HL-60/S4 treated with retinoic acid at 250 ng/mL for 4 days and 3 days (cell line): Measurements from ENCODE around the gene SMIM13.

Experiments used
- in situ Hi-C: fragments of 300-500 bp; cut with MboI; formaldehyde crosslinking; loops from 2 replicates; pipeline ENCODE4 v1.7.0; 2022; ENCODE audit warnings: low sequenced_read_pairs

Gene SMIM13

DNA sequence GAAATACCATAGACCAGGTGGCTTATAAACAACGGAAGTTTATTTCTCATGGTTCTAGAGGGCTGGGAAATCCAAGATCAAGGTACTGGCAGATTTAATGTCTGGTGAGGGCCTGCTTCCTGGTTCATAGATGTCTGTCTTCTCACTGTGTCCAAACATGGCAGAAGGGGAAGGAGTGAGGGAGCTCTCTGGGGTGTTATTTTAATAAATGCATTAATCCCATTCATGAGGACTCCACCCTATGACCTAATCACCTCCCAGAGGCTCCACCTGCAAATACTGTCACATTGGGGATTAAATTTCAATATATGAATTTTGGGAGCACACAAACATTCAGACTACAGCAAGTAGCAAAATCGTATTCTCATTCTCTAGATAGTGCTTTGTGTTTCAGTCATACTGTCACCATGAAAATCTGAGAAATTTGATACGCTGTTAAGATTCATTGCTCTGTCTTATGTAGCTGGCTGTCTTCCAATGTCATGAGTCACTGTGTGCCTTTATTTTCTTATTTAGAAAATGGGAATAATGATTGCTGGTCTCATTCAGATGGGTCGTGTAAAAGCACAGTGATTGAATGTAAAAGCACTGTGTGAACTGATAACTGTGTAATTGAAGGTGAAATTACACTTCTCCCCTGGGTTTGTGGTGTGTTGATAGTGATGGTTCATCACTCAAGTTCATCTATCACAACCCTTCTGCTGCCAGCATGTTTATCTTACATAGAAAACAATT, 26.8 kb downstream of the SMIM13 start:
- in situ Hi-C loops, result no loop called here

DNA sequence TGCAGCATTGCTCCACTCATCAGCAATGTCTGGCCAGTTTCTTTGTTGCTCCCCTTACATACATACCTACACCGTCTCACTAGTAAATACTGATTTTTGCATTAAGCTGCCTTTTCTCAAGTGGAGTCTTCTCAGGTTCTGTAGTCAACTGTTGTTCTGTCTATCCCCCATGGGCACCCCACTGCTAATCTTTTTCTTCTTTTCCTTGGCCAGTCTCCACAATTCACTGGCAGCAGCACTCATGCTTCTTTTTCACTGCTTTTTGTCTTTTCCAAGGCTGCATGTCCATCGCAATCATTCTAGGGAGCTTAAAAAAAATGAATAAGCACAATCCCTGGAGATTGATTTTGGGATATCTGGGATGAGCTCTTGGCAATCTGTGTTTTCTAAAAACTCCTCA, 28.2 kb downstream of the SMIM13 start:
- in situ Hi-C loops, result no loop called here

DNA sequence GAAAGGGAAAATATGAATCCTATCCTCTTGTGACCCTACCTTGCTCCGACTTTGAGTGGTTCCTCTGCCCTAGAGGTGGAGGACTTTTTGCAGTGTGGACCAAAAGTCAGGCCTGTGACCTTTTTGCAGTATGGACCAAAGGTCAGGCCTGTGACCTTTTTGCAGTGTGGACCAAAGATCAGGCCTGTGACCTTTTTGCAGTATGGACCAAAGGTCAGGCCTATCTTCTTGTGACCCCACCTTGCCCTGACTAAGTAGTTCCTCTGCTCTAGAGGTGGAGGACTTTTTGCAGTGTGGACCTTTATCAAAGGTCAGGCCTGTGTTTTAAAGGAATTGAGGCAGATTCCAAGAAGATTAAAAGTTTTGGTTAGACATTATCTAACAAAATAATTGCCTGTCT, 28.7 kb downstream of the SMIM13 start:
- in situ Hi-C loops, result no loop called here

DNA sequence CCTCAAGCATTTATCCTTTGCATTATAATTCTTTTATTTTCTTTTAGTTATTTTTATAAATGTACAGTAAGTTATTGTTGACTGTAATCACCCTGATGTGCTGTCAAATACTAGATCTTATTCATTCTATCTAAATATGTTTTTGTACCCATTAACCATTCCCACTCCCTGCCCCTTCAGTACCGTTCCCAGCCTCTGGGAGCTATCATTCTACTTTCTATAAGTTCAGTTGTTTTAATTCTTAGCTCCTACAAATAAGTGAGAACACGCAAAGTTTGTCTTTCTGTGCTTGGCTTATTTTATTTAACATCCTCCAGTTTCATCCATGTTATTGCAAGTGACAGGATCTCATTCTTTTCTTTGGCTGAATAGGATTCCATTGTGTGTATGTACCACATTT, 30.3 kb downstream of the SMIM13 start:
- in situ Hi-C loops, result no loop called here

DNA sequence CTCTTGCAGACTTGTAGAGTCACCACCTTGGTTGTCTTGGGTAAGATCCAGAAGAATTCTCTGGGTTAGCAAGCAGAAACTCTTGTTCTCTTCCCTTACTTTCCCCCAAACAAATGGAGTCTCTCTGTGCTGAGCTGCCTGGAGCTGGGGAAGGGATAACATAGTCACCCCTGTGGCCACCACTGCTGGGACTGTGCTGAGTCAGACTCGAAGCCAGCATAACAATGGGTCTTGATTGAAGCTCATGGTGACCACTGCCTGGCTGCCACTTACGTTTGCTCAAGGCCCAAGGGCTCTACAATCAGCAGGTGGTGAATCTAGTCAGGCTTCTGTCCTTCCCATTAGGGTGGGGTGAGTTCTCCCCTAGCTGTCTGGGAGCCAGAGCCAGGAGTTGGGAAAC, 33.2 kb downstream of the SMIM13 start:
- in situ Hi-C loops, result no loop called here

DNA sequence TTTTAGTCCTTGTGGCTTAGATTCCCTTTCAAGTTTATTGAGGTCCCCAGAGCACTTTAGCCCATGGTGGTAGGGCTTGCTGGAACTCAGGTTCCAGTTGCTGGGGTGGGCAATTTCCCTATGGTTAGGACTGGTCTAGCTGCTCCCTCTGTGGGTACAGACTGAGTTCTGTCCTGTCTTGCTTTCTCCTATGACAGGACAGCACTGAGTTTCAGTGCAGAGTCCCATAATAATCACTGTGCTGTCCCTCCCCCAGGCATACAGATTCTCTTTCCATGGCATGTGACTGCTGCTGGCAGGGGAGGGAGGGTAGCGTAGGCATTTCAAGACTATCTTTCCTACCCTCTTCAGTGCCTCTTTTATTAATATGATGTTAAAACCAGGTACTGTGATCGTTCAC, 35.0 kb downstream of the SMIM13 start:
- in situ Hi-C loops, result no loop called here

DNA sequence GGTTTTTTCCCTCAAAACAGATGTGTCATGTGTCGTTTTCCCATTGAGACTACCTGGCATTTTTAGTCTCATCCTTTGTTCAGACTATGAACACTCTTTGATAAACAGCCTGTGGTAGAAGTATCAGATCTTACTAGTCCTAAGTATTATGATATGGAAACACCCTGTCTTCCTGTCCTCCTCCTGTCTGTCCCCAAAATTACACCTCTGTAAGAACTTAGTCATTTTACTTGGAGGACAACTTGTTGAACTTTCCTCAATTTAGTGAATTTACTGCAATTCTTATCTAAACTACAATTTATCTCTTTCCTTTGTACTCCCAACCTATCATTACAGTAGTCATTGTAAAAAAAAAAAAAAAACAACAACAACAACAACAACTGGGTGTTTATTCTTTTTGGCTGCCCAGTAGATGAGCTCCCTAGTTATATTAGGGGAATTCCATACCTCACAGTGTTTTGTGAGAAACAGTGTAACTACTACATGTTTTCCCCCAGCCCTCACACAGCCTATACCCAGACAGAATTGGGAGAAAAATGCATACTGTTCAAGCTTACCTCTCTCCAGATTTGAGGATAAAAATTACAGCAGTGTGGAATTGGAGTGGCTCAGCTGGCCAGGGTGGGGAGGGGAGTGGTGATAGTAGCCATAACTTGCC, 36.4 kb downstream of the SMIM13 start:
- in situ Hi-C loops, result no loop called here

DNA sequence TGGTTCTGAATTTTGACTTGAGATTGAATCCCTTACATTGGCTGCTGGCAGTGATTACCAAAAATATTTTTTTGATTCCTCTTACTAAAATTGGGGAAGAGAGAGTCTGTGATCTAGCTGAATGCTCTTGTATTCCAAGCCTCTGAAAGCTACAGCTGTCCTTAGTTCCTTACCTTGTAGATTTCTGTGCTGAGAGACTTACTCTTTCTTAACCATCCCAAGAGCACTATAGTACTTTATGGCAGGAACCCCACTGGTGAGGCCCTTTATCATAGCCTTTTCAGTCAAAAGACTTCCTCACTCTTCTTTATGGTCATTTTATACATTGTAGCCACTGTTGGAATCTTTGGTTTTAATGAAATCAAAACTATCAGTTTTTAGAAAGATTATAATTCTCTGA, 37.0 kb downstream of the SMIM13 start:
- in situ Hi-C loops, result no loop called here

DNA sequence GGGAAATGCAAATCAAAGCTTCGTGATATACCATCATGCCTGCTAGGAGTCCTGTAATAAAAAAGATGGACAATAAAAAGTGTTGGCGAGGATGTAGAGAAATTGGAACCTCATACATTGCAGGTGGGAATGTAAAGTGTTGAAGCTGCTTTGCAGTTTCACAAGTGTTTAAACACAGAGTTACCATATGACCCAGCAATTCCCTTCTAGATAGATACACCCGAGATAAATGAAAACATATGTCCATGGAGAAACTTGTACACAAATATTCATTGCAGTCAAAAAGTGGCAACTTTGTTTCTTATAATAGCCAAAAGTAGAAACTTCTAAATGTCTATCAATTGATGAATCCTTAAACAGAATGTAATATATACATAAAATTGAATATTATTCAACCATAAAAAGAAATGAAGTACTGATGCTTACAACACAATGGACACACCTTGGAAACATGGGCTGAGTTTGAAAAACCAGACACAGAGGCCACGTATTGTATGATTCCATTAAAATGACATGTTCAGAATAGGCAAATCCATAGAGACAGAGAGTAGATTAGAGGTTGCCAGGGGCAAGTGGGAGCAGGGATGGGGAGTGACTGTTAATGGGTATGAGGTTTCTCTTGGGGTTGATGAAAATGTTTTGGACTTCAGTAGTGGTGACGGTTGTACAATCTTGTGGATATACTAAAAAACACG, 38.7 kb downstream of the SMIM13 start:
- in situ Hi-C loops, result no loop called here

DNA sequence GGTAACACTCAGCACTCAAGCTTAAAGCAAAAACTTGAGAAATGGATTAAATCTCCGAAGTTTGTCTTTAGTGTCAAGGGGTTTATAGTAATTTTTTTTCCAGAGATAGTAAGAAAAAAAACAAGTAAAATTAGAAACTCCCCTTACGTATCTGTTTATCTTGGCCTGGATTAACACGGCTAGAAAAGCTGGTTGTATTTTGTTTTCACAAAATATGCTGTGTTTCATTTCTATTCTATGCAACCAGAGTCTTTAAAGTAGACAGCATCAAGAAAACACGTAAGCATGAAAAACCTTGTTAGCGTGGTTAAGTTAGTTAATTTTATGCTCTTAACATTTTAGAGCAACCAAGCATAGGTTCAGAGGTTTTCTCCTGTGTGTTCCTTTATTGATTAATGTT, 39.6 kb downstream of the SMIM13 start:
- in situ Hi-C loops, result no loop called here

DNA sequence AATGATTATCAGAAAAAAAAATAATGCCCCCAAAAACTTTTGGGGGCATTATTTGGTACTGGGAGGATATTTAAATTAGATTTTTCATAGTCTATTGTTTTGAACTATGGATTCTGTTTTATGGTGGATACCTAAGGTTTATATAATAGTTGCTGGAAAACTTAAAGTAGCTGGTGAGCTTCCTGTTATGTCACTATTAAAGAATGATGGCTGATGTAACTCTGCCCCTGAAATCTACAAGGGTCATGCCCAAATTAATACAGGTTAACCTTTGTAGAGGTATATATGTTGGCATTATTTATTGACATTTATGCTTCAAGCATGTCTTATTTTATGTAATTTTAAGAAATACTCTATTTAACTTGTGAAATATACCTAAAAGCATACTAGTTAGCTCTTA, 43.2 kb downstream of the SMIM13 start:
- in situ Hi-C loops, result no loop called here

DNA sequence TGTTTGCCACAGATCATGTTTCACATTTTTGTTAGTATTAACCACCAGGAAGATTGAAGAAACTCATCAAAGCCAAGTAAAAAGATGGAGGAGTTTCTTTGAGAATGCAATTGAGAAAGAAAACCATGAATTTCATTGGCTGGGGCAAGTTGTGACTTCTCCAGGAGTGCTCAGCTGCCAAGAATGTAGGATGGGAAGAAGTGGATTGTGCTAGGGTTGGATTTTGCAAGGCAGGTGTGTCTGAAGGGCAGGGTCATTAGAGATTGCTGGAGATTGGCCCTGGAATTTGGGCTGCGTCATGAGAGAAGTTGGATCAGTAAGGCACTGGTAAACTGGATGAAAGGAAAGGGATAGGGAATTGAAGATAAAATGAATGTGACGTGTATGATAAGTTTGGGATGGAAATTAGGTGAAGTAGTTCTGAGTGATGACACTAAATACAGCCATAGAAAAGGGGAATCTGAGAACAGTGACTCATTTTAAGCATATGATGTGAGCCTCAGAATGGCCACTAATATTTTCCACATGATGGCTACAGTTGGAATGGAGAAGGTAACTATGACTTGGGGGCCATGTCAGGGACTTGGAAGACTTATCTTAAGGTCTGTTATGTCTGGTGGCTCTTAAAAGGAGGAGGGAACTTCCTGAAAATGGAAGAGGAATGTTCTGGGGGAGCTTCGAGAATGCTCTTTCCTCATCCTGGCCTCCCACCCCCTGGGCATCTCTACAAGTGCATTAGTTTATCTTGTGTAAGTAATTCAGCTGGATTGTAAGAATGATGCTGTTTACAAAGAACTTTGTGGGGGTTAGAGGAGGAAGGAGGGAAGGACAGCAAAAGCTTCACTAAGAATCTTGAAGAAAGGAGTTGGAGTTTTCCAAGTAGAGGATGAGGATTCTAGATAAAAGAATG, 45.7 kb downstream of the SMIM13 start:
- in situ Hi-C loops, result no loop called here

DNA sequence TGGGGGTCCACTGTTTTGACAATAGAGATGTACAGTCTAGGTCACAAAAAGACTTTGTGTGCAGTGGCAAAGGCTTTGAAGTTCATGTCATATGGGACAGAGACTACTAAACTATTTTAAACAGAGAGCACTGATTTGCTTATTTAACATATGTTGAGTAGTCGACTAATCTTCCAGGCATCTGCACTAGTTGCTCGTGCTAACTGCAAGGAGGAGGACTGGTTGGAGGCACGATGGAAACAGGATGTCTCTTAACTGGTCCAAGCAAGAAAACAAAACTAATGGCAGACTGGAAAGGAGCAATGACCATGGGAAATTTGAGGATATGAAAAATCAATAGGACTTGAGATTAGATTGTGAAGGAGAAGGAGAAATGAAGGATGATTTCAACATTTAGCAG, 46.4 kb downstream of the SMIM13 start:
- in situ Hi-C loops, result loop anchor here (10.0 kb wide), 1 partner anchor 355 kb away; no protein-coding TSS in a partner anchor

DNA sequence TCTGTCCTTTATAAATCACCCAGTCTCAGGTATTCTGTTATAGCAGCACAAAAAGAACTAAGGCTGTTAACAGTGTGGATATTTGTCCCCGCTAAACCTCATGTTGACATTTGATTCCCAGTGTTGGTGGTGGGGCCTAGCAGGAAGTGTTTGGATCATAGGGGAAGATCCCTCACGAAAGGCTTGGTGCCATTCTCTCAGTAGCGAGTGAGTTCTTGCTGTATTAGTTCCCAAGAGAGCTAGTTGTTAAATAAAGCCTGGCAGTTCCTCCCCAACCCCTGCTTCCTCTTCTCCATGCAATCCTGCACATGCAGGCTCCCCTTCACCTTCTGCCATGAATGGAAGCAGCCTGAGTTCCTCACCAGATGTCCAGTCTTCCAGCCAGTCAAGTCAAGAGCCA, 47.7 kb downstream of the SMIM13 start:
- in situ Hi-C loops, result loop anchor here (10.0 kb wide), 1 partner anchor 354 kb away; no protein-coding TSS in a partner anchor

DNA sequence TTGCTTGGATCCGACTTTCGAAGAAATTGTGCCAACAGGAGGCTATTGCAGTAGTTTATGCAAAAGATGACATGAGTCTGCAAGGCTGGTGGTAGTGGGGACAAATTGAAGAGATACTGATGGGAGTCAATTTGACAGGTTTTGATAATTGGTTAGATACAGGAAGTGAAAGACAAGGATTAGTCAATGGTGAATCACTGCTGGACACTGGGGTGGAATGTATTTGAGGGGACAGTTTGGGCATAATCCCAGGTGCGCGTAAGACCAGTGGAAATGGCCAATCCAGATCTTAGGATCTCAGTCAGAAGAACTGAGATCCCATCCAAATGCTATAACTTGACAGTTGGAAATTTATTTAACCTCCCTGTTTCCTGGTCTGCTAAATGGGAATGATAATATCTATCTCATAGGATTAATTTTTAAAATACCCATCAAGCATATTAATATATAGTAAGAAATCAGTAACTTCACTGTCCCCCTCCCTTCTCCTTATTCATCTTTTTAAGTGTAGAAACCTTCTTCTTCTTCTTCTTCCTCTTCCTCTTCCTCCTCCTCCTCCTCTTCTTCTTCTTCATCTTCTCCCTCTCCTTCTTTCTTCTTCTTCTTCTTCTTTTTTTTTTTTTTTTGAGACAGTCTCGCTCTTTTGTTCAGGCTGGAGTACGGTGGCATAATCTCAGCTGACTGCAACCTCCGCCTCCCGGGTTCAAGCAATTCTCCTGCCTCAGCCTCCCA, 48.8 kb downstream of the SMIM13 start:
- in situ Hi-C loops, result loop anchor here (10.0 kb wide), 1 partner anchor 352 kb away; no protein-coding TSS in a partner anchor

DNA sequence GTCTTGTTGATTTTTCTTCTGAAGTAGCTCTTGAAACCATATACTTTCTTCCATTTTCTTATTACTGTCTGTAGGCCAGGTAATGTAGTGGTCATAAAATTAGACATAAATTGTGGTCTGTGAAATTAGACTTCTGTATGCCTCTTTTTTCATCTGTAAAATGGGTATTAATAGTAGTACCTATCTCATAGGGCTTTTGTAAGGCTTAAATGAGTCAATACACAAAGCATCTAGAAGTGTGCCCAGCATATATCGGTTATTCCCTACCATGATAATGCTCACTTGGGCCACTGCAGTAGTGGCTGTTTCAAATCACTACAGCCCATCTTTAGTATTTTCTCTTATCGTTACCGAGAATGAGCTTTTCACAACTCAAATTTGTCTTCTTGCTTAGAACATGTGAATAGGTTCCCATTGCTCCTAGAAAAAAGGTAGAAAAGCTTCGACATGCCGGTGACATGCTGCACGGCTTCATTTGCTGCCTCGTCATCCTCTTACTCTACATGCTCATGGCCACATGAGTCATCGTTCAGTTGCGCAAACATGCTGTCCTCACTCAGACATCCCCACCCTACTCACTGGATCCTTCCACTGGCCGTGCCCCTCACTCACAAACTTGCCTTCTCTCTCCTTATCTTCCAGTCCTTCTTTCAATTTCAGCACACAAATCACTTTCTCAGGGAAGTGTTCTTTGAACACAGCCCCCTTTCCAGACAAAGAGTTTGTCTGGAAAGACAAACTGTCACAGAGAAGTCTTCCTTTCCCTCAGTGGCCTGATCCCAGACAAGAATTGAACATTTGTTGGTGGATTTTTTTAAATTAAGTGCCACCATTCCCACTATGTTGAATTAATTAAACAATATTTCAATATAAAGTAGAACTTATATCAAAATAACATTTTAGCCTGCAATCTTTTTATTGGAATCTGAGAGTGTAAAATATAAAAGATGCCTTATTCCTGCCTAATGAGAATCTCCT, 50.0 kb downstream of the SMIM13 start:
- in situ Hi-C loops, result loop anchor here (10.0 kb wide), 1 partner anchor 351 kb away; no protein-coding TSS in a partner anchor

DNA sequence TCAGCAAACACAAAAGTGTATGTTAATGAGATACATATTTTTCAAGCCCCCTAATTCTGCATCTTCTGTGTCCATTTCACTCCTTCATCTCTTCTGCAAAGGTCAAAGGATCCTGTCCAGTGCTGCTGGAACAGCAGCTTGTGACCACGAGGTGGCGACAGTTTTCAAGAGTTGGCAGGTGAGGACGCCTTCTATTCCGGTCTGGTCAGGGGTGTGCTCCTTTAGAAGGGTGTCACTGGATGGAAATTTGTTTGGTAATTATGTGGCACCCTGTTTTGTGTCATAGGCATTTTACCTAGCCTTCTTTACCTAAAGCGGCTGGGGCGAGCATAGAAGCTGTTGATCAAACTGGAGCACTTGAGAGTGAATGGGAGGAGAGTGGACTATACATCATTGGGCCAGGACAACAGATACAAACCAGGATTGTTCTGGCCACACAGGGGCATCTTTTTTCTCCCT, 50.8 kb downstream of the SMIM13 start:
- in situ Hi-C loops, result loop anchor here (10.0 kb wide), 1 partner anchor 350 kb away; no protein-coding TSS in a partner anchor

DNA sequence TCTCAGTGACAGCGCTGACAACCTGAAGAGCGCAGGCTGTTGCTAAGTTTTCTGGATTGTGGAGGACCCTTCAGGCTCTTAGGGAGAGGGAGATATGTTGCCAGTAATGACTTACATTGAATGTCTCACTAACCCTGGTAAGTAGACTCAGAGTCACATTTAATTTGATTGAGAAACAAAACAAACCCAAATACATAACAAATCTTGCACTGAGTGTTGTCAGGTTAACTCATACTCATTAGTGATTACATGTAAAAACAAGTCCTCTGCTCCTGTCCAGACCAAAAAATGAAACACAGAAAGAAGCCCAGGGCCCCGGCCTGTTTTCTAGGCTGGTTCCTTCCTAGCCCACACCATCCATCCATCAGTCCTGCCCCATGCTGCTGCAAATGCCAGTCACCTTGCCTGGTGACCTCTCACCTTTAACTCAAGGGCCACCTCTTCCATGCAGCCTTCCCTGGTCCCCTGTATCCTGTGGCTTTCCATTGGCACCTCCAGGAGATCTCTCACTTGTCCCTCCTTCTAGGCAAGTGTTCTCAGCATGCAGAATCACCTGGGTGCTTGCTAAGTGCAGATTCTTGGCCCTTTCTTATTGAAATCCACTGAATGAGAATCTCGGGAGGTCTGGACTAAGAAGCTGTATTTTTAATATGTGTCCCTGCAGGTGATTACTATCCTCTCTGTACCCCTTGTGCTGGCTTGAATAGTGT, 52.6 kb downstream of the SMIM13 start:
- in situ Hi-C loops, result loop anchor here (10.0 kb wide), 1 partner anchor 349 kb away; no protein-coding TSS in a partner anchor
